ENCODE data around the gene GPR143. TPM values are rescaled to one million over a fixed set of nuclear protein-coding genes. Genes with fewer than 3 reads are reported as not detected.

GPR143 gene
- total and polyA plus RNA-seq, 10 of the 15 experiments (the other 5 are each of a cell fraction or from before 2014, with no cell fraction given): 0.05 to 0.31 (median 0.15) TPM; not detected in 5

DNA sequence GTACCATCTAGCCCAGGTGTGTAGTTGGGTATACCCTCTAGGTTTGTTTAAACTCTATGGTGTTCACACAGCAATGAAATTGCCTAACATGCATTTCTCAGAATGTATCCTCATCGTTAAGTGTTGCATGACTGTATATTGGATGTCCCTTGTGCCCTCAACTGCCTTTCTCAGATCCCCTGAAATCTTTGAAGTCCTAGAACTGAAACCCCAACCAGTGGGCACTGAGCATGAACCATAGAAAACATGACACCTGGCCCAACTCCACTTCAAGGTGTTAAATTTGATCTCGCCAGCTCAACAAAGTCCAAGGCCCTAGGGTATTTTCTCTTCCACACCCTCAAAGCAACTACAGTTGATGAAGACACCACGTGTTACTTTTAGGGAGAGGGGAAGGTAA is 35.6 kb downstream of the GPR143 start:
- no peaks in the 10 kb centered on the region for H3K4me1 ChIP-seq (ENCODE audit: control insufficient read depth, insufficient read depth, low read length)
- no peak overlapping the region for H3K4me3 ChIP-seq
- in situ Hi-C loops (cut with MboI) (no loop called here), intact Hi-C loops (cut with micrococcal nuclease; ENCODE audit: unreplicated experiment) (no loop called here)
- FAIRE-seq (no peak), DNase-seq (ENCODE audit: low read depth, low spot score) (no peak), ATAC-seq (no peak)
- ChIA-PET RAD21 (ENCODE audit: unreplicated experiment) (no interaction called here), CTCF (no interaction called here), SMC1A (ENCODE audit: uncharacterized antibody, unreplicated experiment) (interaction anchor here (1.4 kb wide), 1 partner anchor 9 kb away, joined by 3 read pairs; no protein-coding TSS in a partner anchor), POLR2A (no interaction called here)
- no peaks in the 10 kb centered on the region for H3K27me3 ChIP-seq (replicated peaks in 1 of 2; ENCODE audit: control insufficient read depth in 2 of 2, insufficient read depth in 2 of 2, low read length in 1 of 2)
- no peaks in the 10 kb centered on the region for H3K79me2 ChIP-seq (ENCODE audit: control insufficient read depth, insufficient read depth, low read length)
- 0% methylated on average over 2 of the region's 3 CpGs for WGBS (ENCODE audit: insufficient coverage, insufficient replicate concordance, low lambda C conversion rate, missing lambda C conversion rate)
- no peaks in the 10 kb centered on the region for H3K36me3 ChIP-seq (ENCODE audit: control insufficient read depth in 2 of 2, insufficient read depth in 2 of 2, low read length in 1 of 2)
- no peak overlapping the region for H2AFZ ChIP-seq (ENCODE audit: control insufficient read depth, low read depth, low read length)
- peaks cover 1% of the 10 kb centered on the region; the same call in 1 of the 3 replicates for H3K9me3 ChIP-seq (replicated peaks; ENCODE audit: control insufficient read depth, insufficient read depth, low read length)
- H3K4me2 ChIP-seq (ENCODE audit: control insufficient read depth, insufficient read depth): no peak overlapping the region
- no peaks in the 10 kb centered on the region for H4K20me1 ChIP-seq (ENCODE audit: control insufficient read depth, insufficient read depth)
- no peak overlapping the region for H3K27ac ChIP-seq (ENCODE audit: control insufficient read depth, insufficient read depth)
- H3K9ac ChIP-seq (ENCODE audit: control insufficient read depth, insufficient read depth, low read length): no peak overlapping the region
- TF ChIP-seq WRNIP1 (IDR thresholded peaks at IDR 0.05; ENCODE audit: borderline replicate concordance, low read depth, low read length) (no peak), NFYA (IDR thresholded peaks at IDR 0.05; ENCODE audit: borderline replicate concordance, low read depth, low read length) (no peak), RB1 (IDR thresholded peaks at IDR 0.05; ENCODE audit: borderline replicate concordance) (no peak), SREBF1 (IDR thresholded peaks at IDR 0.05; ENCODE audit: low read length) (no peak), FOXM1 (IDR thresholded peaks at IDR 0.05; ENCODE audit: low read depth, low read length) (no peak), HDAC6 (IDR thresholded peaks at IDR 0.05; ENCODE audit: unreplicated experiment) (no peak), CBFB (IDR thresholded peaks at IDR 0.05; ENCODE audit: low read depth) (no peak)
- TF ChIP-seq, protein P1, sequence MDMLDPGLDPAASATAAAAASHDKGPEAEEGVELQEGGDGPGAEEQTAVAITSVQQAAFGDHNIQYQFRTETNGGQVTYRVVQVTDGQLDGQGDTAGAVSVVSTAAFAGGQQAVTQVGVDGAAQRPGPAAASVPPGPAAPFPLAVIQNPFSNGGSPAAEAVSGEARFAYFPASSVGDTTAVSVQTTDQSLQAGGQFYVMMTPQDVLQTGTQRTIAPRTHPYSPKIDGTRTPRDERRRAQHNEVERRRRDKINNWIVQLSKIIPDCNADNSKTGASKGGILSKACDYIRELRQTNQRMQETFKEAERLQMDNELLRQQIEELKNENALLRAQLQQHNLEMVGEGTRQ (IDR thresholded peaks at IDR 0.05; ENCODE audit: borderline replicate concordance, low read depth, low read length): no peak
- BruUV-seq (replicated peaks): no TSS peak

All from GM12878 (cell line).